ENCODE results near the gene AP3B2. TPM values are rescaled to one million over a fixed set of nuclear protein-coding genes. Genes with fewer than 3 reads are reported as not detected.

The AP3B2 gene
- total RNA-seq, 2 donors from 2014 or later, result 0.92 TPM; not detected in 1

GRCh38 chr15:82674873-82675272, 34.8 kb downstream of the AP3B2 start:
- DNase-seq (ENCODE audit: low spot score) (no peak), ATAC-seq (ENCODE audit: insufficient number of reproducible peaks, low FRiP score, low read depth) (no peak)

GRCh38 chr15:82670699-82671098, 39.0 kb downstream of the AP3B2 start:
- TF ChIP-seq CTCF (IDR thresholded peaks at IDR 0.05), result no peak
- DNase-seq (ENCODE audit: low spot score) (no peak), ATAC-seq (ENCODE audit: insufficient number of reproducible peaks, low FRiP score, low read depth) (no peak)
- Histone ChIP-seq H3K27ac (no peak overlapping the region), H3K4me3 (no peak overlapping the region), H3K4me1 (ENCODE audit: control insufficient read depth in 1 of 2, low read depth in 2 of 2) (no peaks in the 10 kb centered on the region), H3K9me3 (no peaks in the 10 kb centered on the region), H3K36me3 (no peaks in the 10 kb centered on the region), H3K27me3 (replicated peaks; ENCODE audit: insufficient read depth) (no peaks in the 10 kb centered on the region)

More at GRCh38 chr15:82674873-82675272, 34.8 kb downstream of the AP3B2 start:
- Histone ChIP-seq H3K9me3 (no peaks in the 10 kb centered on the region), H3K4me1 (ENCODE audit: control insufficient read depth in 1 of 2, low read depth in 2 of 2) (no peaks in the 10 kb centered on the region), H3K4me3 (no peak overlapping the region), H3K27me3 (replicated peaks; ENCODE audit: insufficient read depth) (no peaks in the 10 kb centered on the region), H3K36me3 (no peaks in the 10 kb centered on the region), H3K27ac (no peak overlapping the region)
- TF ChIP-seq CTCF (IDR thresholded peaks at IDR 0.05), result no peak

GRCh38 chr15:82666606-82667005, 43.1 kb downstream of the AP3B2 start:
- no peaks in the 10 kb centered on the region for H3K9me3 ChIP-seq
- no peaks in the 10 kb centered on the region for H3K4me1 ChIP-seq (ENCODE audit: control insufficient read depth in 1 of 2, low read depth in 2 of 2)
- no peak overlapping the region for H3K4me3 ChIP-seq
- H3K27me3 ChIP-seq (replicated peaks; ENCODE audit: insufficient read depth), result no peaks in the 10 kb centered on the region
- H3K27ac ChIP-seq, result no peak overlapping the region
- DNase-seq (ENCODE audit: low spot score) (no peak), ATAC-seq (ENCODE audit: insufficient number of reproducible peaks, low FRiP score, low read depth) (no peak)
- no peak for TF ChIP-seq CTCF (IDR thresholded peaks at IDR 0.05)
- no peaks in the 10 kb centered on the region for H3K36me3 ChIP-seq

- DNase-seq (ENCODE audit: low spot score), result no peak
- ATAC-seq (ENCODE audit: insufficient number of reproducible peaks, low FRiP score, low read depth), result no peak
- TF ChIP-seq CTCF (IDR thresholded peaks at IDR 0.05), result no peak
- no peaks in the 10 kb centered on the region for H3K4me1 ChIP-seq (ENCODE audit: control insufficient read depth in 1 of 2, low read depth in 2 of 2)
- no peaks in the 10 kb centered on the region for H3K36me3 ChIP-seq
- H3K4me3 ChIP-seq, result no peak overlapping the region
- no peak overlapping the region for H3K27ac ChIP-seq
- H3K9me3 ChIP-seq, result no peaks in the 10 kb centered on the region
- H3K27me3 ChIP-seq (replicated peaks; ENCODE audit: insufficient read depth), result no peaks in the 10 kb centered on the region
Measured at GRCh38 chr15:82664021-82664420, 45.7 kb downstream of the AP3B2 start.

GRCh38 chr15:82663186-82663600, 46.5 kb downstream of the AP3B2 start:
- no peak for TF ChIP-seq CTCF (IDR thresholded peaks at IDR 0.05)
- ATAC-seq (ENCODE audit: insufficient number of reproducible peaks, low FRiP score, low read depth), result no peak

More at GRCh38 chr15:82663186-82663600, 46.5 kb downstream of the AP3B2 start:
- no peaks in the 10 kb centered on the region for H3K27me3 ChIP-seq (replicated peaks; ENCODE audit: insufficient read depth)
- no peak overlapping the region for H3K4me3 ChIP-seq
- no peak for DNase-seq (ENCODE audit: low spot score)
- no peaks in the 10 kb centered on the region for H3K36me3 ChIP-seq
- H3K9me3 ChIP-seq, result no peaks in the 10 kb centered on the region
- no peaks in the 10 kb centered on the region for H3K4me1 ChIP-seq (ENCODE audit: control insufficient read depth in 1 of 2, low read depth in 2 of 2)
- no peak overlapping the region for H3K27ac ChIP-seq
